Measurements from ENCODE around the gene SCT. TPM values are rescaled to one million over a fixed set of nuclear protein-coding genes. Genes with fewer than 3 reads are reported as not detected.

Gene SCT
- total and polyA plus RNA-seq, 2 donors (not counting 1 experiment from before 2014, with no cell fraction given): not detected

DNA sequence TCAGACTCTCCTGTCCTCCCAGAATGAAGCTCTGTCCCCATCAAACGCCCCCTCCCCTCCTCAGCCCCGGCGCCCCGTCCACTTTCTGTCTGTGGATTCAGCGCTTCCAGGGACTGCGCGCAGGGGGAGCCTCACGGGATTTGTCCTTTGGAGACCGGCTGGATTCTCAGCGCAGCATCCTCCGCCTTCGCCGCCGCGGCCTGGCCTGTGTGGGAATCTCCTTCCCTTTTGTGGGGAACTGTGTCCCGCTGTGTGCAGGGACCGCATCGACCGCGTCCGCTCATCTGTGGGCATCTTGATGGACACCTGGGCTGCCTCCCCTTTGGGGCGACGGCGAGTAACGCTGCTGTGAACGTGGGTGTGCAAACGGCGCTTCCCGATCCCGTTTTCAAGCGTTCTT, 1.1 kb upstream of the SCT start:
- no peaks in the 10 kb centered on the region for H4K20me1 ChIP-seq (ENCODE audit: control insufficient read depth, insufficient read depth, low read length, poor library complexity, severe bottlenecking)
- H2AFZ ChIP-seq (ENCODE audit: insufficient read depth, low read depth, low read length, poor library complexity, severe bottlenecking): no peak overlapping the region
- intact Hi-C loops (cut with micrococcal nuclease): no loop called here
- Mint-ChIP-seq H3K27ac (no peak overlapping the region), H3K4me1 (peaks cover 21% of the 10 kb centered on the region), H3K4me3 (peak overlapping the region; percentile 40), H3K27me3 (peaks cover 26% of the 10 kb centered on the region), H3K9me3 (ENCODE audit: insufficient read depth) (no peaks in the 10 kb centered on the region)
- peaks cover 0 to 8% (median 0%) of the 10 kb centered on the region in 3 donors for H3K9me3 ChIP-seq (ENCODE audit: control extremely low read depth in 1 of 3, control insufficient read depth in 2 of 3, insufficient read depth in 1 of 3, low read length in 2 of 3)
- no peak overlapping the region for H3K27ac ChIP-seq (ENCODE audit: low read length in 2 of 2)
- H3K4me3 ChIP-seq (ENCODE audit: control extremely low read depth in 1 of 5, extremely low read depth in 1 of 5, insufficient read depth in 1 of 5, low read depth in 2 of 5, low read length in 4 of 5): no peak overlapping the region
- H3K9ac ChIP-seq (ENCODE audit: low read length): no peak overlapping the region
- H3K4me2 ChIP-seq (replicated peaks; ENCODE audit: low read depth, low read length, poor library complexity, severe bottlenecking): peak overlapping the region; percentile 21
- no peaks in the 10 kb centered on the region for H3K36me3 ChIP-seq (replicated peaks in 1 of 2; ENCODE audit: control extremely low read depth in 1 of 2, control insufficient read depth in 1 of 2, extremely low read depth in 1 of 2, insufficient read depth in 2 of 2, low read length in 1 of 2)
- TF ChIP-seq EZH2 (IDR thresholded peaks at IDR 0.05; ENCODE audit: borderline replicate concordance, insufficient read depth, low read depth, low read length, poor library complexity, severe bottlenecking): no peak
- TF ChIP-seq, protein P1, sequence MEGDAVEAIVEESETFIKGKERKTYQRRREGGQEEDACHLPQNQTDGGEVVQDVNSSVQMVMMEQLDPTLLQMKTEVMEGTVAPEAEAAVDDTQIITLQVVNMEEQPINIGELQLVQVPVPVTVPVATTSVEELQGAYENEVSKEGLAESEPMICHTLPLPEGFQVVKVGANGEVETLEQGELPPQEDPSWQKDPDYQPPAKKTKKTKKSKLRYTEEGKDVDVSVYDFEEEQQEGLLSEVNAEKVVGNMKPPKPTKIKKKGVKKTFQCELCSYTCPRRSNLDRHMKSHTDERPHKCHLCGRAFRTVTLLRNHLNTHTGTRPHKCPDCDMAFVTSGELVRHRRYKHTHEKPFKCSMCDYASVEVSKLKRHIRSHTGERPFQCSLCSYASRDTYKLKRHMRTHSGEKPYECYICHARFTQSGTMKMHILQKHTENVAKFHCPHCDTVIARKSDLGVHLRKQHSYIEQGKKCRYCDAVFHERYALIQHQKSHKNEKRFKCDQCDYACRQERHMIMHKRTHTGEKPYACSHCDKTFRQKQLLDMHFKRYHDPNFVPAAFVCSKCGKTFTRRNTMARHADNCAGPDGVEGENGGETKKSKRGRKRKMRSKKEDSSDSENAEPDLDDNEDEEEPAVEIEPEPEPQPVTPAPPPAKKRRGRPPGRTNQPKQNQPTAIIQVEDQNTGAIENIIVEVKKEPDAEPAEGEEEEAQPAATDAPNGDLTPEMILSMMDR (IDR thresholded peaks at IDR 0.05): no peak
- ATAC-seq (ENCODE audit: low read depth) (no peak), DNase-seq (no peak)
- WGBS (ENCODE audit: insufficient coverage): 92% methylated on average over 23 of the region's 31 CpGs
- H3K4me1 ChIP-seq (ENCODE audit: control insufficient read depth in 2 of 2, insufficient read depth in 2 of 2, low read length in 2 of 2): peaks cover 21 to 26% of the 10 kb centered on the region in 2 donors
- H3K79me2 ChIP-seq (ENCODE audit: control insufficient read depth, insufficient read depth, low read length): no peaks in the 10 kb centered on the region
- ChIA-PET POLR2A (interaction anchor here (0.6 kb wide), 1 partner anchor 11 kb away, joined by 3 read pairs; no protein-coding TSS in a partner anchor), CTCF (no interaction called here)
- peaks cover 0 to 34% (median 11%) of the 10 kb centered on the region in 4 experiments for H3K27me3 ChIP-seq (replicated peaks in 1 of 4; ENCODE audit: control extremely low read depth in 1 of 4, control insufficient read depth in 3 of 4, insufficient read depth in 4 of 4, low read length in 3 of 4)

DNA sequence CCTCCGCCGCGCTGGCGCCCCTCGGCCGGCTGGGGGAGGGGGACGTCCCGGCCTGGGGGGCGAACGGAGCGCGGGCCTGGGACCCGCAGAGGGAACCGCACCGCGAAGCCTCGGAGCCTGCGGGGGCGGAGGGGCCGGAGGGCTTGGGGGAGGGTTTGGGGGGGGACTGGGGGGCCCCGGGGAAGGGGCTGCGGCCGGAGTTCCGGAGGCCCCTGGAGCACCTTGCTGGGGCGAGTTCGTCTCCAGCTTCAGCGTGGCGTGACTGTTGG, 261 bp upstream of the SCT start:
- CTCF ChIA-PET: interaction anchor here (0.8 kb wide), 1 partner anchor 71 kb away, joined by 5 read pairs; no protein-coding TSS in a partner anchor
- ATAC-seq (ENCODE audit: low read depth) (no peak), DNase-seq (no peak)
- H3K9ac ChIP-seq (ENCODE audit: low read length): no peak overlapping the region
- intact Hi-C loops (cut with micrococcal nuclease): no loop called here
- H3K79me2 ChIP-seq (ENCODE audit: control insufficient read depth, insufficient read depth, low read length): no peaks in the 10 kb centered on the region
- H4K20me1 ChIP-seq (ENCODE audit: control insufficient read depth, insufficient read depth, low read length, poor library complexity, severe bottlenecking): no peaks in the 10 kb centered on the region
- no peak overlapping the region for H3K27ac ChIP-seq (ENCODE audit: low read length in 2 of 2)
- TF ChIP-seq, protein P1 (IDR thresholded peaks at IDR 0.05): no peak
- TF ChIP-seq EZH2 (IDR thresholded peaks at IDR 0.05; ENCODE audit: borderline replicate concordance, insufficient read depth, low read depth, low read length, poor library complexity, severe bottlenecking): no peak
- peaks cover 0 to 34% (median 11%) of the 10 kb centered on the region in 4 experiments for H3K27me3 ChIP-seq (replicated peaks in 1 of 4; ENCODE audit: control extremely low read depth in 1 of 4, control insufficient read depth in 3 of 4, insufficient read depth in 4 of 4, low read length in 3 of 4)
- H2AFZ ChIP-seq (ENCODE audit: insufficient read depth, low read depth, low read length, poor library complexity, severe bottlenecking): no peak overlapping the region
- Mint-ChIP-seq H3K27me3 (peaks cover 26% of the 10 kb centered on the region), H3K4me3 (no peak overlapping the region), H3K9me3 (ENCODE audit: insufficient read depth) (no peaks in the 10 kb centered on the region), H3K27ac (no peak overlapping the region), H3K4me1 (peaks cover 21% of the 10 kb centered on the region)
- 22% methylated on average over 15 of the region's 28 CpGs for WGBS (ENCODE audit: insufficient coverage)
- peaks cover 21 to 26% of the 10 kb centered on the region in 2 donors for H3K4me1 ChIP-seq (ENCODE audit: control insufficient read depth in 2 of 2, insufficient read depth in 2 of 2, low read length in 2 of 2)
- no peak overlapping the region for H3K4me3 ChIP-seq (ENCODE audit: control extremely low read depth in 1 of 5, extremely low read depth in 1 of 5, insufficient read depth in 1 of 5, low read depth in 2 of 5, low read length in 4 of 5)
- no peaks in the 10 kb centered on the region for H3K36me3 ChIP-seq (replicated peaks in 1 of 2; ENCODE audit: control extremely low read depth in 1 of 2, control insufficient read depth in 1 of 2, extremely low read depth in 1 of 2, insufficient read depth in 2 of 2, low read length in 1 of 2)
- no peak overlapping the region for H3K4me2 ChIP-seq (replicated peaks; ENCODE audit: low read depth, low read length, poor library complexity, severe bottlenecking)
- H3K9me3 ChIP-seq (ENCODE audit: control extremely low read depth in 1 of 3, control insufficient read depth in 2 of 3, insufficient read depth in 1 of 3, low read length in 2 of 3): peaks cover 0 to 8% (median 0%) of the 10 kb centered on the region in 3 donors
- POLR2A ChIA-PET: no interaction called here

All from B cell (primary cell).